Measurements from ENCODE around the gene COL4A1.

COL4A1 gene

GRCh38 chr13:110105136-110105535 is 201.8 kb downstream of the COL4A1 start:
- DNase-seq: no peak

GRCh38 chr13:110103534-110103933 is 203.4 kb downstream of the COL4A1 start:
- no peak for DNase-seq

- no peak for DNase-seq
Measured at GRCh38 chr13:110103026-110103425, 203.9 kb downstream of the COL4A1 start.

- no peak for DNase-seq
Measured at GRCh38 chr13:110102053-110102452, 204.9 kb downstream of the COL4A1 start.

GRCh38 chr13:110099922-110100321 is 207.0 kb downstream of the COL4A1 start:
- DNase-seq: no peak
